MG63 (cell line): ENCODE measurements around the gene PPM1H. TPM values are rescaled to one million over a fixed set of nuclear protein-coding genes. Genes with fewer than 3 reads are reported as not detected.

ENCODE experiments used
- DNase-seq: peaks from one replicate; pipeline ENCODE4 v3.0.0-alpha.2; 2020
- H3K27me3 ChIP-seq: fragments of 250-450 bp; sonication (Bioruptor Pico); 2 replicates; pipeline ENCODE4 v1.5.1; 2020; ENCODE audit warnings: mild to moderate bottlenecking, moderate library complexity
- H3K36me3 ChIP-seq: fragments of 250-450 bp; sonication (Bioruptor Pico); 2 replicates; pipeline ENCODE4 v1.5.1; 2020; ENCODE audit warnings: mild to moderate bottlenecking, moderate library complexity
- H3K4me3 ChIP-seq: fragments of 250-450 bp; sonication (Bioruptor Pico); 2 replicates; pipeline ENCODE4 v1.5.1; 2020; ENCODE audit warnings: mild to moderate bottlenecking, moderate library complexity
- H3K9me3 ChIP-seq: fragments of 250-450 bp; sonication (Bioruptor Pico); 2 replicates; pipeline ENCODE4 v1.5.1; 2020; ENCODE audit warnings: mild to moderate bottlenecking, moderate library complexity
- total RNA-seq: library from RNA; depleted of rRNA; stranded (reverse); fragments of >200 nt; shearing (Covaris generic); gene quantifications from 2 replicates; pipeline ENCODE4 v1.2.3, GENCODE V29; 2014; ENCODE audit warnings: low replicate concordance

The PPM1H gene
- total RNA-seq, 1 experiment from 2014 or later, result 4.0 TPM

DNA sequence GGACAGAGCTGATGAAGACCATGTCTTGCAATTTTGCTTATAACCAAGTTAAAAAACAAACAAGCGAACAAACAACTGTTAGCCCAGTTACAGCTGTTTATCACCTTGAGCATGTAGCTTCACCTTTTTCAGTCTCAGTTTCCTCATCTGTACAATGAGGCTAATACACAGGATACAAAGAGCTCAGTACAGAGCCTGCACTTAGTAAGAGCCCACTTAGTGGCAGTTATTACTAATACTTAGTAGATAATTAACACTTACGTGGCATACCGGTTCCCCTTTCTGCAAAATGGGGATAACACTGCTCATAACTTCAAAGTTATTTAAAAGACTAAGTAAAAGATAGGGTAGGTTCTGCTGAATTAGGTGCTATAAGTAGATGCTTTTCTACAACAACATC, 240.3 kb downstream of the PPM1H start:
- Histone ChIP-seq H3K27me3 (no peaks in the 10 kb centered on the region), H3K4me3 (no peak overlapping the region), H3K36me3 (no peaks in the 10 kb centered on the region), H3K9me3 (no peaks in the 10 kb centered on the region; the same call in 1 of the 2 replicates)
- no peak for DNase-seq

DNA sequence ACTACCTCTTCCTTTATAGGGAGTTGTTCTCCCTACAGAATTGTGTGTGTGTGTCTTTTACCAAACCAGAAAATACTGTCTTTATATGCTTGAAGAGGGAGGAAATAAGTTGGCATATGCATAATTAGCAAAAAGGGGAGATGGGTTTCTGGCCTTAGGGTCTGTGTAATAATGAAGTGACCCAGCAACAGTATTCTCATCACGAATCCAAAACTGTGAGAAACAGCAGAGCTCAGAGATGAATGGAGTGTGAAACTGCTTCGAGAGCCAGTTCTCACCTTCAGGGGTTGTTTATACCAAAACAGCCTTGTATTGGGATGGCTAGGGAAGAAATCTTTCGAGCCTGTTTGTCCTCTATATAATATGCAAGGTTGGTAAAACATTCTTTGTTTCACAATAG, 240.8 kb downstream of the PPM1H start:
- DNase-seq, result no peak
- Histone ChIP-seq H3K4me3 (no peak overlapping the region), H3K9me3 (no peaks in the 10 kb centered on the region; the same call in 1 of the 2 replicates), H3K36me3 (no peaks in the 10 kb centered on the region), H3K27me3 (no peaks in the 10 kb centered on the region)

DNA sequence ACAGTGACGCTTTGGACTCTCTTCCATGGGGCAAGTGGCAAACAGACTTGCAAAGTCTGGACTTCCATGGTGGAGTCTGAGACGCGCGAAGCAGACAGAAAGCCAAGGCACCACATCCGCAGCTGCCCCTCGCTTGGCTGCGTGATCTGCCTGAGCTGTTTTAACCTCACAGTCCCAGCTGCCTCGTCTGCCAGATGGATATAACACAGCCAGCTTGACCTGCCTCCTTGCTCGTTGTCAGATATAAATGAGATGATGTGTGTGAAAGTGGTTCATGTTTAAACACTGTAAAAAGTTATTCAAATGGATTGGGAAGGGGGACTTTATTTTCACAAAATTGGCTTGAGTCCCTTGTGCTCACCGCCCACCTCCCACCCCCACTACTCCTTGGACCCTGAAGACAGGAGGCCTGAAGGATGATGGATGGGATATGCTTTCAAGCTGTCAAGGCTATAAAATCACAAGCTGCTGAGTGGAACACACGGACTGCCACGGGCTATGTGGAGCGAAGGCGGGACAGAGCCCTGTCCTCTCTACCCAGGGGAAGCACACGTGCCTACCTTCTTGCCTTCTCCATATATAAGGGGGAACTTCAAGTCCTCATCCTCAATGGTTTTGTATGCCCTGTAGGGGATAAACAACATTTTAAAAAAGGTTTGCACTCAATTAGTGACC, 241.4 kb downstream of the PPM1H start:
- Histone ChIP-seq H3K36me3 (no peaks in the 10 kb centered on the region), H3K9me3 (no peaks in the 10 kb centered on the region; the same call in 1 of the 2 replicates)
- DNase-seq, result no peak

DNA sequence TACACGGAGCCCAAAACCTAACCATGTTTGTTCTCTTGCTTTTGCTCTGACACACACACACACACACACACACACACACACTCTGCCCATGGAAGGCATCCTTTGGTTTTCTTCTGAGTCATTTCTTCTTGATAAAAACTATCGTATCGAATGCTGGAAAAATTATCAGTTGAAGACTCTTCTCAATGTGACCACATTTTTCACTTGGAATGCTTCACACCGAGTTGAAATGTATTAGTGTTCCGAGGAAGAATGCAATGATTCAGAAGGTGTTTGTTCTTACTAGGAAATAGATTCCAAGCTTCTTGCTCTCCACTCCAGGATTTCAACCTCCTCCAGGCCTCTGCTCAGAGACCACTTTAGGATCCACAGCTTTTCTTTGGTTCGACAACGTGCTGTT, 242.1 kb downstream of the PPM1H start:
- no peak for DNase-seq
- no peak overlapping the region for H3K4me3 ChIP-seq
- H3K36me3 ChIP-seq, result no peaks in the 10 kb centered on the region
- H3K9me3 ChIP-seq, result no peaks in the 10 kb centered on the region; the same call in 1 of the 2 replicates
- no peaks in the 10 kb centered on the region for H3K27me3 ChIP-seq

More for the DNA sequence above, 241.4 kb downstream of the PPM1H start:
- no peaks in the 10 kb centered on the region for H3K27me3 ChIP-seq
- H3K4me3 ChIP-seq, result no peak overlapping the region

DNA sequence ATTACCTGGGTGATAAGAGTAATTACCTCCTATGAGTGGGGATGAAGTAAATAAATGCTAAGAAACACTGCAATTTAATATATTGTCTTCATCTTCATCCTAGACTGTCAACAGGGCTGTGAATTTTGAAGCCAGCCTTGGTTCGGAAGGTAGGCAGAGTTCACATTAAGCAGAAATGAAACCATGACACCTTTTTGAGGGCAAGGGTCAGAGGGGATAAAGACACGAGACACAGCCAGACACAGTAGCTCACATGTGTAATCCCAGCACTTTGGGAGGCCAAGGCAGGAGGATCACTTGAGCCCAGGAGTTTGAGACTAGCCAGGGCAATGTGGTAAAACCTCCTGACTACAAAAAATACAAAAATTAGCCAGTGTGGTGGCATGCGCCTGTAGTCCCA, 243.6 kb downstream of the PPM1H start:
- DNase-seq, result no peak
- H3K27me3 ChIP-seq, result no peaks in the 10 kb centered on the region
- no peaks in the 10 kb centered on the region for H3K36me3 ChIP-seq
- H3K9me3 ChIP-seq, result no peaks in the 10 kb centered on the region
- H3K4me3 ChIP-seq, result no peak overlapping the region

DNA sequence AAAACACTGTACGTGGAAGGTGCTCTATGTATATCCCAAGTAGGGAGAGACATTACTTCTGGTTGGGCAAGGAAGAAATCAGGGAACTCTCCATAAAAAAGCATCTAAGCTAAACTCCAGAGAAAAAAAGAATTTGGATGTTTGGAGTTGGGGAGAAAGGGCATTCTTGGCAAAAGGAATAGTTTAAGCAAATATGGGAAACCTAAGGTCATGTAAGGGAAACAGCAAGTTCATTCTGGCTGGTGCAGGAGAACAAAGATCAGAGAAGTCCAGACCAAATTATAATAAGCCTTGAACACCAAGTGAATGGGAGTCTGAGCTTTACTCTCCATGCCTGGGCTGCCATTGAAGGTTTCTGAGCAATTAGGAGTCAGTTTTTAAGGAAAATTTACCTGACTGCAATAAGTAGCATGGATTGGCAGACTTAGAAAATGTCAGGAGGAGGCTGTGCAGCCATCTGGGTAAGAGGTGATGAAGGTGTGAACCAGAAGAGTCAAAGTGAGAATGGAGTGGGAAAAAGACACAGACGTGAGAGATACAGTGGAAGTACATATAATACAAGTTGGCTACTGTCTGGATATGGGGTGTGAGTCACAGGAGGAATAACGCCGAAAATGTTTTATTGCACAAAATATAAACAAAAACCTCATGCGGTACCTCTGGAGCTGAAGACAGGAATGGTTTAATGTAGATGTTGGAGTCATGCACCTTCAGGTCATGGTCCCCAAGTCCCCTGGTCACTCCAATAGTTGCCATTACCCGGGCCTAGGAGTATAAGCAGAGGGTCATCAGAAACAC, 245.7 kb downstream of the PPM1H start:
- Histone ChIP-seq H3K36me3 (peaks cover 2% of the 10 kb centered on the region; the same call in 1 of the 2 replicates), H3K27me3 (no peaks in the 10 kb centered on the region), H3K4me3 (no peak overlapping the region), H3K9me3 (no peaks in the 10 kb centered on the region)
- DNase-seq, result peak; percentile 21

DNA sequence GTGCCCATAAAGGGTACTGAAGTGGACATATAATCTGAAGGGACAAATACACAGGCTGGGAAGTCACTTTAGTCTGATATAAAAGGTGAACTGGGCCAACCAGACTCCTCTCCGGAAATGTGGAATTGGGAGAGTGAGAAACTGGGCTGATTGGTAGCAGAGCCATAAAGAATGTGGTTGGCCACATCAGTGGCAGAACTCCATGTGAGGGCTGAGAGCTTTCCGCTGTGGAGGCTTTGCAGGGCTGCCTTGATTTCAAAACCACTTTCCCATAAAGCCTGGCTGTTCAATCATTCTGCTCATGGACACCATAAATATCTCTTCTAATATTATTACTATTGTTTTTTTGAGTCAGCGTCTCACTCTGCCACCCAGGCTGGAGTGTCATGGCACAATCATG, 248.0 kb downstream of the PPM1H start:
- Histone ChIP-seq H3K27me3 (no peaks in the 10 kb centered on the region), H3K36me3 (peaks cover 2% of the 10 kb centered on the region; the same call in 1 of the 2 replicates), H3K9me3 (no peaks in the 10 kb centered on the region), H3K4me3 (no peak overlapping the region)
- DNase-seq, result no peak

DNA sequence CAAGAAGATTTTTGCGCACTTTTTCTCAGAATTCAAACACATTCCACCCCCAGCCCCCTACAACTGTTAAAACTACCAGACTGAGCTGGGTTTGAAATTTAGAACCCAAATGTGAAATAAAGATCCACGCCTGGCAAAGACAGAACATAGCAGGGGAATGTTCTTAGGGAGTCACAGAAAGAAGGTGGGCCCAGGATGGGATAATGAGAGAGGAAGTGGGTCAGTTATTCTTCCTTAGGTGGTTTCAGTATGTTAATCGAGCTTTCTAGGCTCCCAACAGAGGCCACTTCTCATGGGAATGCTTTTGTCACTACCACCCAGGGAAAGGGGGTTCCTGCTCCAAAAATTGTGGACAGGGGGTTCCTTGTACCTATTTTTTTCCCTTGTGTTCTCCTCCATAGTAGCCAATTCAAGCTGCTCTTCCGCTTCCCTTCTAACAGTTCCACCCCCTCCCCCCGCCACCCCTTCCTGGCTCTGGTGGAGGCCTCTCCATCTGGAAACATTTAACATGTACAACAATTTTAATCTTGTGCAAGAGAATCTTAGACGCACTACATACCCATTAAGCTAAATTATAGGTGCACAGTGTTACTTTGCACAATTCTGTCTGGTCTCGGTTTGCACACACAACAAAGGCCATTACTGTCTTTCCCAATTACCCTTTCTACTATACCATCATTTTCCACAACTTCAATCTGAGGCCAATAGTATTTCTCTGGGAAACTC, 250.2 kb downstream of the PPM1H start:
- H3K9me3 ChIP-seq, result no peaks in the 10 kb centered on the region
- no peak overlapping the region for H3K4me3 ChIP-seq
- peaks cover 2% of the 10 kb centered on the region; the same call in 1 of the 2 replicates for H3K36me3 ChIP-seq
- H3K27me3 ChIP-seq, result no peaks in the 10 kb centered on the region
- peak; percentile 41 for DNase-seq

DNA sequence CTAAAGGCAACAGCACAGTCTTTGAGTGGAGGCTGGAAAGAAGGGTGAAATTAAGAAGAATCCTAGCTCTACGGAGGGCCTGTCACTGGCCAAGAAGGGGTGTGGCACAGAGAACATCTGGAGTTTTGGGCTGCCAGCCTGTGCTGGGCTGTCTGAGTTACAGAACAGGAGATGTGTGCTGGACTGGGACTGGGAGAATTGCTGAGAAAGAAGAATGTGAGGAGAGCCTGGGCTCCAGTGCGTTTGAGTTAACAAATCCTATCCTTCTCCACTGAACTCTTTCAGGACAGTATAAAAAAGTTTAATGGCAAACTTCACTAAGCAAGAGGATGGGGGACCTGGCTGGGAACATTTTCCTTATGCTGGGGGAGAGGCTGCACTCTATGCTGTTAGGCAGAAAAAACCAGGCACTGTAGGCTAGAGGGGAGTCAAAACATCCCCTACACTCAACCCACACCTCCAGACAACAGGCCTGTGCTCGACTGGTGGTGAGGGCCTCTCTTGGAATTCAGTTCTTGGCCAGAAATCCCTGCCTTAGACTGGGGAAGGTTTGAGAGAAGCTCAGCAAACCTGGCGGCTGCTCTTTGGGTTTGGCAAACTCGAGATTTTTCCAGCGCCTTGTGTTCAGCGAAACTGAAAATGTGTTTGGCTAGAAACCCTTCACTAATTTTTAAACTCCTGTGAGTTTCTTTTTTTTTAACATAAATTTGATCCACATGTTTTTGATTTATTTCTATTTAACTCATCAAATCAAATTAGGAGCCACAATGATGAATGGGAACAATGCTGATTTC, 251.0 kb downstream of the PPM1H start:
- peaks cover 2% of the 10 kb centered on the region; the same call in 1 of the 2 replicates for H3K36me3 ChIP-seq
- H3K9me3 ChIP-seq, result no peaks in the 10 kb centered on the region
- DNase-seq, result peak; percentile 85
- H3K4me3 ChIP-seq, result no peak overlapping the region
- H3K27me3 ChIP-seq, result no peaks in the 10 kb centered on the region

DNA sequence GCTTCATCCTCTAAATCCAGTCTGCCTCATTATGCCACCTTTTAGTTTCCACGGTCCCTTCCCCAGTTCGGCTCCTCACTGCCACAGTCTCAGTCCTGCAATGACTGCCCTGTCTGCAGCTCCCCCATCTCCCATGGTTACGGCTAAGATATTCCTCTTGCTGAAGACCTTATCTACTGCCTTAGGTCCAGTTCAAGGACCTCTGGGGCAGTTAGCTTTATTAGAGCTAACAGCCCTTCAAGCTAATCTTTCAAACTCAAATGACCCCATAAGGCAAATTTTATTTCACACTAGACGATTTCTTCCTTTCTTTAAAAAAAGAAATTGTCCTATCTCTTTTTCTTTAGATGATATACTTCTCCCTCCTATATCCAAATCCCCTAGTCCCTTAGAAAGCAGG, 253.6 kb downstream of the PPM1H start:
- H3K27me3 ChIP-seq, result no peaks in the 10 kb centered on the region

DNA sequence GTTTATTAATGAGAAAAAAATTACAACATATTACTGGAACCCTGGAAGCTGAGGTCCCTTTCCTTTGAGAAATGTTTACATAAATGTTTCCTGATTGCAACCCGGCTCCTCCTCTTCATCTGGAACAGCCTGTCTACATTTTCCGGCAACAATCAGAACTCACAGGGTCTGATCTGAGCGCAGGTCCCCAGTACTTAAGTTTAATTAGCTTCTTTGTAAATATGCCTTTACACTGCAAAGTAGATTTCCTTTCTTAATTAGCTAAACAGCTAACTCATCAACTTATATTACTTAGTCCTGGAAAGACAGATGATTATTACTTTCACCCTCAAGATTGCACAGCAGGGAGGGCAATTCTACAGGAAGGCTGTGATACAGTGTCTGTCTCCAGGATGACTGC, 255.3 kb downstream of the PPM1H start:
- Histone ChIP-seq H3K4me3 (no peak overlapping the region), H3K9me3 (peaks cover 7% of the 10 kb centered on the region; the same call in 1 of the 2 replicates), H3K36me3 (no peaks in the 10 kb centered on the region), H3K27me3 (no peaks in the 10 kb centered on the region)
- no peak for DNase-seq

More for the DNA sequence above, 253.6 kb downstream of the PPM1H start:
- Histone ChIP-seq H3K36me3 (peaks cover 2% of the 10 kb centered on the region; the same call in 1 of the 2 replicates), H3K4me3 (no peak overlapping the region), H3K9me3 (0 out of 2 replicates have a peak, but pooled peaks cover 5% of the 10 kb centered on the region)
- DNase-seq, result no peak

DNA sequence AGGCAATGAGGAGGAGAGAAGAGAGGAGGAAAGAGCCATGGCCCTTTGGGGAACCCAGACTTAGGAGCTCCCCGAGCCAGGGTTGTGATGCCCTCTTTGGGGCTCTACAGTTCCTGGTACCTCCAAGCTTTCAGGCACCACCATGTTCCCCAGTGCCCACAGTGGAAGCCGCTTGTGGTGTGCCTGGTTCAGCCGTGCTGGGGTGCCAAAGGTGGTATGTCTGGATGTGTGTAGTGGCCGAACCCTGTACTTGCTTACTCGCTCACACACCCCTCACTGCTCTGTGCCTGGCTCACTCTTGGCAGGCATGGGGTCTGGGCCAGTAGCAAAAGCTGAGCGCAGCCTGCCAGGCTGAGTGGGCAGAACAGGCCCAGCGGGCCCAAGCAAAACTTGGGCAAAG, 257.6 kb downstream of the PPM1H start:
- DNase-seq, result no peak
- no peaks in the 10 kb centered on the region for H3K36me3 ChIP-seq
- H3K4me3 ChIP-seq, result no peak overlapping the region
- H3K9me3 ChIP-seq, result peaks cover 7% of the 10 kb centered on the region; the same call in 1 of the 2 replicates
- H3K27me3 ChIP-seq, result no peaks in the 10 kb centered on the region

DNA sequence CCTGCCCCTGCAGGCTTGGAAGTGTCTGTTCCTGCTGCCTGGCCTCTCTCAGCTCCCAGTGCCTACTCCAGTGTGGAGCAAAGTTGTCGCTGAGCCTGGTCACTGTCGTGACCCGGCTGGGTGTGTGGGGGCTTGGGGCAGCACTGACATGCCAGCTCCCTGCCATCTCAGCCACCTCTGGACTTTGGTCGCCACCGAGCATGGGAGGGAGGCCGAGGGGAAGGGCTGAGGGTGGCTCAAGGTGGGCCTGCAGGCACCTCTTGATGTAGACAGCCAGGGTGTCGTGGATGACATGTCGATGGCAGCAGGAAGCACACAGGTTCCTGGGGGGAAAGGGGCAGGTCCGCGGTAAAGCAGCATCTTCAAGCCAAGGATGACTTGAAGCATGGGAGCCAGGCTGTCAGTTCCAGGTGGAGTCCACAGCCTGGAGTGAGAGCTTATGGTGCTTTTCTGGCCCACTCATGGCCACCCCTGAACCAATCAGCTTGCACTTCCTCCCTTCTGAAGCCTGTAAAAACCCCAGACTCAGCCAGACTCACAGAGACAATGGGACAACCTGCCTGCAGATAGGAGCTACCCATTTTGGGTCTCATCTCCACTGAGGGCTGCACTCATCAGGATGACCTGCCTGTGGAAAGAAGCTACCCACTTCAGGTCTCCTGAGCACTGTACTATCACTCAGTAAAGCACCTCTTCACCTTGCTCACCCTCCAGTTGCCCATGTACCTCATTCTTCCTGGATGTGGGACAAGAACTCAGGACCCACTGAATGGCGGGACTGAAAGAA, 258.2 kb downstream of the PPM1H start:
- peaks cover 7% of the 10 kb centered on the region; the same call in 1 of the 2 replicates for H3K9me3 ChIP-seq
- H3K36me3 ChIP-seq, result no peaks in the 10 kb centered on the region
- DNase-seq, result no peak
- no peak overlapping the region for H3K4me3 ChIP-seq
- H3K27me3 ChIP-seq, result no peaks in the 10 kb centered on the region

DNA sequence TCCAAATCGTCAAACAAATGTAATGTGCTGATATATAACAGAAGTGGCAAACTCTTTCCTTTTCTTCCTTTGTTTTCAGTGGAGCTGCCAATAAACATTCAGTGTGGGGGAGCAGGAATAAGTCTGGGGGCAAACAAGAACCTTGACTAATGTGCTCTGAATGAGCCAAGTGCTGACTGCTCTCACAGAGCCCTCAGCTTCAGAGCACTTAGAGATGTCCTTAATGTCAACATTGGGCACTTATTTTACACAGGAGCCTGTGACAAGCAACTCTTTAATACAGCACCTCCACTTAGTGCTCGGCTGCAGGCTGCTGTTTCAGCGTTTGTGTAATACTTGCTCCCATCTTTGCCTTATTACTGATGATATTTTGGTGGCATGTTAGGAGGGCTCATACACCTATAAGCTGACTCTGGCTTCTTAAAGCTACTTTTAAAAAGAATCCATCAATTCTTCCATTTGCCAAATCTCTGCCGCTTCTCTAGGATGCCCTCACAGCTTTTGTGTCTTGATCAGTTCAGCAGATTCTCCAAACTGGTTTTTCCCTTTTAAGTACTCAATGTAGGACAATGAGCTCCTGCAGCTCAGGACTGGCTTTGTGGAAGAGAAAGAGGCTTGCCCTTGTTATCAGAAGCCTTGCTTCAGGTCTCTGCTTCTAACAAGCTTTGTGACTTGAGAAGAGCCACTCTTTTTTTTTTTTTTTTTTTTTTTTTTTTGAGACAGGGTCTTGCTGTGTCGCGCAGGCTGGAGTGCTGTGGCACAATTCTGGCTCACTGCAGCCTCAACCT, 261.7 kb downstream of the PPM1H start:
- Histone ChIP-seq H3K9me3 (peaks cover 7% of the 10 kb centered on the region; the same call in 1 of the 2 replicates), H3K36me3 (no peaks in the 10 kb centered on the region), H3K4me3 (no peak overlapping the region), H3K27me3 (no peaks in the 10 kb centered on the region)
- no peak for DNase-seq
